ENCODE data around the gene GPR17.

DNA sequence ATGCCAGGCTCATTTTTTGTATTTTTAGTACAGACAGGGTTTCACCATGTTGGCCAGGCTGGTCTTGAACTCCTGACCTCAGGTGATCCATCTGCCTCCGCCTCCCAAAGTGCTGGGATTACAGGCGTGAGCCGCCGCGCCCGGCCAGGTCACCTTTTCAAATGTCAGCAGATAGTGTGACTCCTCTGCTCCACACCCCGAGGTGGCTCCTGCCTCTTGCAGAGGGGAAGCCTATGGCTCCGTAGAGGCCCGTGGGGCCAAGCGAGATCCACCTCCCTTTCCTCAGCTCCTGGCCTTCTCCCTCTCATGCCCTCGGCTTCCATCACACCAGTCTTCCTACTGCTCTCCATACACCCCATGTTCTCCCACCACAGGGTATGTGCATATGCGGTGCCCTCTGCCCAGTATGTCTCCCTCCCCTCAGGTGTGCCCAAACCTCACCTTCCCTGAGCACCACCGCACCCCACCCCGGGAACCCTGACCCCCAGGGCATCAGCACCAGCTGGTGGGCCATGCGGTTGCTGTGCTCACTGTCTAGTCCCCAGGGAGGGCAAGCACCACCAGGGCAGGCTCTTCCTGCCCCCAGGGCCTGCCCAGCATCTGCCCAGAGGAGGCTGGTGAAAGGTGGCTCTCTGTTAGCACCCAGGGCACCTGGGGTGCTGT lies 10.7 kb downstream of the GPR17 start:
- no peak for TF ChIP-seq REST (IDR thresholded peaks at IDR 0.05; ENCODE audit: insufficient read depth in 1 of 2, low read depth in 2 of 2, low read length in 1 of 2)
- TF ChIP-seq, protein P1, sequence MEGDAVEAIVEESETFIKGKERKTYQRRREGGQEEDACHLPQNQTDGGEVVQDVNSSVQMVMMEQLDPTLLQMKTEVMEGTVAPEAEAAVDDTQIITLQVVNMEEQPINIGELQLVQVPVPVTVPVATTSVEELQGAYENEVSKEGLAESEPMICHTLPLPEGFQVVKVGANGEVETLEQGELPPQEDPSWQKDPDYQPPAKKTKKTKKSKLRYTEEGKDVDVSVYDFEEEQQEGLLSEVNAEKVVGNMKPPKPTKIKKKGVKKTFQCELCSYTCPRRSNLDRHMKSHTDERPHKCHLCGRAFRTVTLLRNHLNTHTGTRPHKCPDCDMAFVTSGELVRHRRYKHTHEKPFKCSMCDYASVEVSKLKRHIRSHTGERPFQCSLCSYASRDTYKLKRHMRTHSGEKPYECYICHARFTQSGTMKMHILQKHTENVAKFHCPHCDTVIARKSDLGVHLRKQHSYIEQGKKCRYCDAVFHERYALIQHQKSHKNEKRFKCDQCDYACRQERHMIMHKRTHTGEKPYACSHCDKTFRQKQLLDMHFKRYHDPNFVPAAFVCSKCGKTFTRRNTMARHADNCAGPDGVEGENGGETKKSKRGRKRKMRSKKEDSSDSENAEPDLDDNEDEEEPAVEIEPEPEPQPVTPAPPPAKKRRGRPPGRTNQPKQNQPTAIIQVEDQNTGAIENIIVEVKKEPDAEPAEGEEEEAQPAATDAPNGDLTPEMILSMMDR (IDR thresholded peaks at IDR 0.05): no peak
